ENCODE data around the gene DGKD. TPM values are rescaled to one million over a fixed set of nuclear protein-coding genes. Genes with fewer than 3 reads are reported as not detected.

The DGKD gene
- total RNA-seq, 4 donors from 2014 or later, result 26.3 to 41.3 (median 30.4) TPM

- TF ChIP-seq CTCF (IDR thresholded peaks at IDR 0.05 in 4 of 5, conservative IDR thresholded peaks at IDR 0.05 in 1 of 5) (no peak), POLR2A (IDR thresholded peaks at IDR 0.05) (no peak)
- ATAC-seq (no peak), DNase-seq (no peak)
- Histone ChIP-seq H3K27me3 (no peaks in the 10 kb centered on the region), H3K27ac (peak overlapping the region in 2 of 4 donors; percentile 64 to 72), H3K36me3 (peaks cover 0 to 65% of the 10 kb centered on the region in 2 donors), H3K9me3 (no peaks in the 10 kb centered on the region), H3K4me1 (peaks cover 8 to 13% of the 10 kb centered on the region in 2 donors), H3K4me3 (no peak overlapping the region)
- intact Hi-C loops (cut with DNase I; ENCODE audit: low total_unique reads), result no loop called here
- in situ Hi-C loops (cut with MboI; ENCODE audit: low sequenced_read_pairs in 4 of 4), result no loop called here
Observed at GRCh38 chr2:233476063-233476410, 121.7 kb downstream of the DGKD start.

- Histone ChIP-seq H3K27me3 (no peaks in the 10 kb centered on the region), H3K36me3 (peaks cover 0 to 58% of the 10 kb centered on the region in 2 donors), H3K9me3 (no peaks in the 10 kb centered on the region), H3K27ac (no peak overlapping the region), H3K4me3 (no peak overlapping the region), H3K4me1 (peaks cover 12 to 20% of the 10 kb centered on the region in 2 donors)
- no peak for TF ChIP-seq CTCF (IDR thresholded peaks at IDR 0.05 in 4 of 5, conservative IDR thresholded peaks at IDR 0.05 in 1 of 5)
- TF ChIP-seq POLR2A (IDR thresholded peaks at IDR 0.05), result no peak
- no peak for ATAC-seq
- in situ Hi-C loops (cut with MboI; ENCODE audit: low sequenced_read_pairs in 4 of 4) (no loop called here), intact Hi-C loops (cut with DNase I; ENCODE audit: low total_unique reads) (no loop called here)
- DNase-seq, result no peak
Observed at GRCh38 chr2:233476651-233477547, 122.6 kb downstream of the DGKD start.

- no peak for DNase-seq
- peaks cover 0 to 58% of the 10 kb centered on the region in 2 donors for H3K36me3 ChIP-seq
- H3K27me3 ChIP-seq, result no peaks in the 10 kb centered on the region
- intact Hi-C loops (cut with DNase I; ENCODE audit: low total_unique reads) (no loop called here), in situ Hi-C loops (cut with MboI; ENCODE audit: low sequenced_read_pairs in 4 of 4) (no loop called here)
- H3K4me1 ChIP-seq, result peaks cover 12 to 23% of the 10 kb centered on the region in 2 donors
- no peak overlapping the region for H3K27ac ChIP-seq
- no peak for ATAC-seq
- no peaks in the 10 kb centered on the region for H3K9me3 ChIP-seq
- TF ChIP-seq CTCF (IDR thresholded peaks at IDR 0.05 in 4 of 5, conservative IDR thresholded peaks at IDR 0.05 in 1 of 5) (no peak), POLR2A (IDR thresholded peaks at IDR 0.05) (no peak)
- H3K4me3 ChIP-seq, result no peak overlapping the region
Observed at GRCh38 chr2:233477548-233478433, 123.5 kb downstream of the DGKD start.

- intact Hi-C loops (cut with DNase I; ENCODE audit: low total_unique reads) (loop anchor here (5.0 kb wide), 1 partner anchor 73 kb away; no protein-coding TSS in a partner anchor), in situ Hi-C loops (cut with MboI; ENCODE audit: low sequenced_read_pairs in 4 of 4) (no loop called here)
- peak in 1 of 2 donors; percentile 24 for DNase-seq
- Histone ChIP-seq H3K27ac (peak overlapping the region; percentile 55 to 83 (median 76)), H3K4me1 (peaks cover 12 to 23% of the 10 kb centered on the region in 2 donors), H3K36me3 (peaks cover 0 to 67% of the 10 kb centered on the region in 2 donors), H3K9me3 (no peaks in the 10 kb centered on the region), H3K27me3 (no peaks in the 10 kb centered on the region), H3K4me3 (no peak overlapping the region)
- ATAC-seq, result no peak
- TF ChIP-seq CTCF (IDR thresholded peaks at IDR 0.05 in 4 of 5, conservative IDR thresholded peaks at IDR 0.05 in 1 of 5) (no peak), POLR2A (IDR thresholded peaks at IDR 0.05) (no peak)
Observed at GRCh38 chr2:233479616-233480489, 125.6 kb downstream of the DGKD start.
